Measurements from ENCODE around the gene KLF3. TPM values are rescaled to one million over a fixed set of nuclear protein-coding genes. Genes with fewer than 3 reads are reported as not detected.

The KLF3 gene
- total RNA-seq, 1 donor from 2014 or later: 40.8 TPM

DNA sequence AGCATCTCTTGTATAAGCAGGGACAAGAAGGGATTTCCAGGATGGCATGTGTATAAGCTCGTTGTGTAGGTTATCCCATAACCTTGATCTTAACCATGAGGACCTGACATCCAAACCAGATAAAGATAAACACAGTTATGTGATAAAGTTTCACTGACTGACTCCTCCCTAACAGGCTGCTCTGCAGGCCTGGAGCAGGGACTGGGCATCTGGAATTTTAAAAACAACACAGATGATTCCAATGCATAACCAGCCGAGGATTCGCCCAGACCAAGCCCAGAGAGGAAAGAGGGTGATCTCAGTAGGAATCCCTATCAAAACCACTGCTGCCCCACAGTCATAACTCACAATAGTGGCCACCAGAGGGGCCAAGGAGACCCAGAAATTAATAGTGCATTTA is 22.7 kb downstream of the KLF3 start:
- FAIRE-seq: no peak
- H3K36me3 Mint-ChIP-seq (ENCODE audit: low read depth, unreplicated experiment): peaks cover 36% of the 10 kb centered on the region
- H3K9me3 Mint-ChIP-seq (ENCODE audit: unreplicated experiment): no peaks in the 10 kb centered on the region
- Histone ChIP-seq H3K36me3 (ENCODE audit: insufficient read depth, low read length) (peaks cover 37% of the 10 kb centered on the region), H3K4me2 (ENCODE audit: low read length) (no peak overlapping the region), H3K27me3 (ENCODE audit: insufficient read depth, low read length) (no peaks in the 10 kb centered on the region), H3K9ac (ENCODE audit: low read length) (no peak overlapping the region), H4K20me1 (ENCODE audit: insufficient read depth, low read length) (peaks cover 72% of the 10 kb centered on the region), H3K4me1 (ENCODE audit: insufficient read depth, low read length) (peaks cover 8% of the 10 kb centered on the region), H2AFZ (ENCODE audit: low read depth, low read length) (no peak overlapping the region), H3K9me3 (ENCODE audit: insufficient read depth, low read depth, low read length) (no peaks in the 10 kb centered on the region), H3K79me2 (ENCODE audit: insufficient read depth, low read length) (peaks cover 83% of the 10 kb centered on the region), H3K4me3 (ENCODE audit: insufficient read depth, low read depth, low read length) (no peak overlapping the region), H3K27ac (ENCODE audit: low read depth, low read length) (no peak overlapping the region)
- peaks cover 26% of the 10 kb centered on the region for H3K4me1 Mint-ChIP-seq (ENCODE audit: low read depth, unreplicated experiment)
- DNase-seq (ENCODE audit: low read depth): no peak
- no peaks in the 10 kb centered on the region for H3K27me3 Mint-ChIP-seq (ENCODE audit: low read depth, unreplicated experiment)
- H3K27ac Mint-ChIP-seq (ENCODE audit: unreplicated experiment): no peak overlapping the region
- no peak for TF ChIP-seq EZH2 (IDR thresholded peaks at IDR 0.05; ENCODE audit: insufficient read depth, low read length)
- TF ChIP-seq, protein P1, sequence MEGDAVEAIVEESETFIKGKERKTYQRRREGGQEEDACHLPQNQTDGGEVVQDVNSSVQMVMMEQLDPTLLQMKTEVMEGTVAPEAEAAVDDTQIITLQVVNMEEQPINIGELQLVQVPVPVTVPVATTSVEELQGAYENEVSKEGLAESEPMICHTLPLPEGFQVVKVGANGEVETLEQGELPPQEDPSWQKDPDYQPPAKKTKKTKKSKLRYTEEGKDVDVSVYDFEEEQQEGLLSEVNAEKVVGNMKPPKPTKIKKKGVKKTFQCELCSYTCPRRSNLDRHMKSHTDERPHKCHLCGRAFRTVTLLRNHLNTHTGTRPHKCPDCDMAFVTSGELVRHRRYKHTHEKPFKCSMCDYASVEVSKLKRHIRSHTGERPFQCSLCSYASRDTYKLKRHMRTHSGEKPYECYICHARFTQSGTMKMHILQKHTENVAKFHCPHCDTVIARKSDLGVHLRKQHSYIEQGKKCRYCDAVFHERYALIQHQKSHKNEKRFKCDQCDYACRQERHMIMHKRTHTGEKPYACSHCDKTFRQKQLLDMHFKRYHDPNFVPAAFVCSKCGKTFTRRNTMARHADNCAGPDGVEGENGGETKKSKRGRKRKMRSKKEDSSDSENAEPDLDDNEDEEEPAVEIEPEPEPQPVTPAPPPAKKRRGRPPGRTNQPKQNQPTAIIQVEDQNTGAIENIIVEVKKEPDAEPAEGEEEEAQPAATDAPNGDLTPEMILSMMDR (IDR thresholded peaks at IDR 0.05; ENCODE audit: insufficient read depth, low read depth, low read length): no peak
- no peak overlapping the region for H3K4me3 Mint-ChIP-seq (ENCODE audit: unreplicated experiment)

DNA sequence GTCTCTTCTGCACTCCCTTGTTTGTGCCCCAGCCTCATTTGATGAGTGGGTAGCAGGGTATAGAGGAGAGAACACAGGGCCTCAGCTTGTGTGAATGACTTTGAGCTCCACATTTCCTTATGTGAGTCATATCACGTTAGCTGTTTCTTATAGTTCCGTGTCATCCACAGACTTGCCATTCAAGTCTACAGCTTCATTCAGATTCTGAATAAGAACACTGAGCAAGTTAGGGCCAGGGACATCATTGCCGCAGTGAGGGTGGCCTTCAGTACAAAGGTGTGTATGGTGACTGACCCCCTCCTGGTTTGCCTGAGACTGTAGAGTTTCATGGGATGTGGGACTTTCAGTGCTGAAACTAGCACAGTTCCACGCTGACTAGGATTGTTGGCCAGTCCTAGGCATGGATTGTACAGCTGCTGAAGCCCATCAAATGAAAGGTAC is 23.6 kb downstream of the KLF3 start:
- Mint-ChIP-seq H3K4me1 (ENCODE audit: low read depth, unreplicated experiment) (peaks cover 26% of the 10 kb centered on the region), H3K36me3 (ENCODE audit: low read depth, unreplicated experiment) (peaks cover 35% of the 10 kb centered on the region), H3K9me3 (ENCODE audit: unreplicated experiment) (no peaks in the 10 kb centered on the region), H3K27me3 (ENCODE audit: low read depth, unreplicated experiment) (no peaks in the 10 kb centered on the region), H3K27ac (ENCODE audit: unreplicated experiment) (no peak overlapping the region), H3K4me3 (ENCODE audit: unreplicated experiment) (no peak overlapping the region)
- no peaks in the 10 kb centered on the region for H3K27me3 ChIP-seq (ENCODE audit: insufficient read depth, low read length)
- H3K4me3 ChIP-seq (ENCODE audit: insufficient read depth, low read depth, low read length): no peak overlapping the region
- peaks cover 76% of the 10 kb centered on the region for H3K79me2 ChIP-seq (ENCODE audit: insufficient read depth, low read length)
- peaks cover 6% of the 10 kb centered on the region for H3K4me1 ChIP-seq (ENCODE audit: insufficient read depth, low read length)
- no peak overlapping the region for H2AFZ ChIP-seq (ENCODE audit: low read depth, low read length)
- H3K9ac ChIP-seq (ENCODE audit: low read length): no peak overlapping the region
- no peaks in the 10 kb centered on the region for H3K9me3 ChIP-seq (ENCODE audit: insufficient read depth, low read depth, low read length)
- H3K36me3 ChIP-seq (ENCODE audit: insufficient read depth, low read length): peaks cover 39% of the 10 kb centered on the region
- H4K20me1 ChIP-seq (ENCODE audit: insufficient read depth, low read length): peaks cover 76% of the 10 kb centered on the region
- H3K4me2 ChIP-seq (ENCODE audit: low read length): peak overlapping the region; percentile 11
- no peak overlapping the region for H3K27ac ChIP-seq (ENCODE audit: low read depth, low read length)
- DNase-seq (ENCODE audit: low read depth) (no peak), FAIRE-seq (no peak)
- TF ChIP-seq EZH2 (IDR thresholded peaks at IDR 0.05; ENCODE audit: insufficient read depth, low read length): no peak
- TF ChIP-seq, protein P1 (IDR thresholded peaks at IDR 0.05; ENCODE audit: insufficient read depth, low read depth, low read length): no peak

DNA sequence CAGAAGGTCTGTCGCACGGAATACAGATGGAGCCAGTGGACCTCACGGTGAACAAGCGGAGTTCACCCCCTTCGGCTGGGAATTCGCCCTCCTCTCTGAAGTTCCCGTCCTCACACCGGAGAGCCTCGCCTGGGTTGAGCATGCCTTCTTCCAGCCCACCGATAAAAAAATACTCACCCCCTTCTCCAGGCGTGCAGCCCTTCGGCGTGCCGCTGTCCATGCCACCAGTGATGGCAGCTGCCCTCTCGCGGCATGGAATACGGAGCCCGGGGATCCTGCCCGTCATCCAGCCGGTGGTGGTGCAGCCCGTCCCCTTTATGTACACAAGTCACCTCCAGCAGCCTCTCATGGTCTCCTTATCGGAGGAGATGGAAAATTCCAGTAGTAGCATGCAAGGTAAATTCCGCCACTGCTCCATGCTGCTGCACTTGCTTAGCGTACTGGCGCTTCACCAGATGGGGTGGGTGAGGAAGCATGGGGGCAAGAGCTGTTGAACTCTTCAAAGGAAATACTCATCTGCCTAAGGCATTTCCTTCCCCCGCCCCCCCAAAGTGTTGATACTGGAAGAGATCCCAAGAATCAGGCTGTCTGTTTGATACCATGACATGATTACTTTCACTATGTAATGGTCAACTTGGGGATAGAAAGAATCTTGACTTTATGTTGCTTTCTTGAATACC is 24.8 kb downstream of the KLF3 start:
- peaks cover 76% of the 10 kb centered on the region for H4K20me1 ChIP-seq (ENCODE audit: insufficient read depth, low read length)
- peaks cover 6% of the 10 kb centered on the region for H3K4me1 ChIP-seq (ENCODE audit: insufficient read depth, low read length)
- no peaks in the 10 kb centered on the region for H3K9me3 ChIP-seq (ENCODE audit: insufficient read depth, low read depth, low read length)
- DNase-seq (ENCODE audit: low read depth) (no peak), FAIRE-seq (no peak)
- H3K27me3 ChIP-seq (ENCODE audit: insufficient read depth, low read length): no peaks in the 10 kb centered on the region
- H3K9ac ChIP-seq (ENCODE audit: low read length): no peak overlapping the region
- H3K4me1 Mint-ChIP-seq (ENCODE audit: low read depth, unreplicated experiment): peaks cover 25% of the 10 kb centered on the region
- H3K27ac ChIP-seq (ENCODE audit: low read depth, low read length): no peak overlapping the region
- no peaks in the 10 kb centered on the region for H3K9me3 Mint-ChIP-seq (ENCODE audit: unreplicated experiment)
- H3K36me3 ChIP-seq (ENCODE audit: insufficient read depth, low read length): peaks cover 43% of the 10 kb centered on the region
- no peak overlapping the region for H3K27ac Mint-ChIP-seq (ENCODE audit: unreplicated experiment)
- H2AFZ ChIP-seq (ENCODE audit: low read depth, low read length): no peak overlapping the region
- peaks cover 63% of the 10 kb centered on the region for H3K79me2 ChIP-seq (ENCODE audit: insufficient read depth, low read length)
- H3K36me3 Mint-ChIP-seq (ENCODE audit: low read depth, unreplicated experiment): peaks cover 36% of the 10 kb centered on the region
- H3K27me3 Mint-ChIP-seq (ENCODE audit: low read depth, unreplicated experiment): no peaks in the 10 kb centered on the region
- H3K4me3 ChIP-seq (ENCODE audit: insufficient read depth, low read depth, low read length): no peak overlapping the region
- H3K4me3 Mint-ChIP-seq (ENCODE audit: unreplicated experiment): no peak overlapping the region
- TF ChIP-seq EZH2 (IDR thresholded peaks at IDR 0.05; ENCODE audit: insufficient read depth, low read length): no peak
- TF ChIP-seq, protein P1 (IDR thresholded peaks at IDR 0.05; ENCODE audit: insufficient read depth, low read depth, low read length): no peak
- peak overlapping the region; percentile 16 for H3K4me2 ChIP-seq (ENCODE audit: low read length)

All from astrocyte (in vitro differentiated cells and primary cell).